ENCODE measurements around the gene MRPL18. TPM values are rescaled to one million over a fixed set of nuclear protein-coding genes. Genes with fewer than 3 reads are reported as not detected.

The MRPL18 gene
- total RNA-seq, 1 experiment from 2014 or later, result 71.1 TPM

DNA sequence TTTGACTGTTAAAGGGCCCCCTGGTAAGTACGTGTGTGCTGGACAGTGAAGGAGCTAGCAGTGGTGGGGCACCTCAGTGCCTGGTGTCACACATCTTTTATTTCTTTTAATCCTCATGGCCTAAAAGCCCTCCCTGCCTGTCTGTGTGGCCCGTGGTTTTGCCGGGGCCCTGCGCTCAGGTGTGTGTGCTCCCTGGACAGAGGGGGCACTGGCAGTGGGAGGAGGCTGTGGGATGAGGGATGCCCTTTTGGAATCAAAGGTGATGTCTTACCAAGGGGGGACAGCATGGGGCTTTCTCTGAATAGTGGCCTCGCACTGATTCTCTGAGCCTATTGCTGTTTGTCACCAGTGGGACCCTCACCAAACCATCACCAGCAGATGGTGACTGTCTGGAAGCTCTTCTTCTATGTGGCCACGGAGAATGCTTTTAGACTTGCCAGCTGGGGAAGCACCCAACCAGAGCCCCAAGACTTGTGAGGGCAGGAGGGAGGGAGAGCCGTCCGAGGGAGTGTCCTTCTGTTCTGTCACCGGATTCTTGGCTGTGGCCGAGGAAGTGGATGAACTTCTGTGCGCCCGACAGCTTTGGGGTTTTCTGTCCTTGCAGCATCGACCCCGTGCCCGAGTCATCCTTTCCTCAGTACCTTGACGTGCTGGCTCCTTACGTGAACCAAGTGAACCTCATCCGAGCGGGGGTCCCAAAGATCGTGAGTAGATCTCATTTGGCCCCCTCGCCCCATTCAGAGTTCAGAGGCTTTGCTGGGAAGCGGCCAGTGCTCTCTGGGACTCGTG, 27.9 kb downstream of the MRPL18 start:
- no peak overlapping the region for H3K27ac Mint-ChIP-seq (ENCODE audit: unreplicated experiment)
- CTCF ChIA-PET, result no interaction called here

DNA sequence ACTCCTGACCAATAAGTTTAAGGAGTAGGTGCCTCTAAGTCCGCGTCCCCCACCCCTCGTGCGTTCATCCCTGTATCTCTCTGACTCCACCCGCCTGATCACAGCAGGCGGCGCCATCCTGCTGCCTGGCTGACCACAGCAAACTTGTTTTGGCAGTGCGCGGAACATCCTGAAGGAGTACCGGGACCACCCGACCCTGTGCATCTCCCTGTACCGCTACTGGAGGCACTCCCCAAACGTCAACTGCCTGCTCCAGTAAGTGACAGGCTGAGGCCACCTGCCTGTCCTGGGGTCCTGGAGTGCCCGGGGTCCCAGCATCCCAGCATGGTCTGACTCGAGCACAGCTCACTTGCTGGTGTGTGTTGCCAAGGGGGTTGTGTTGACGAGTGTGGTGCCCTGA, 28.8 kb downstream of the MRPL18 start:
- no peaks in the 10 kb centered on the region for H3K9me3 ChIP-seq
- Mint-ChIP-seq H3K9me3 (ENCODE audit: unreplicated experiment) (no peaks in the 10 kb centered on the region), H3K4me3 (ENCODE audit: unreplicated experiment) (no peak overlapping the region), H3K27ac (ENCODE audit: unreplicated experiment) (no peak overlapping the region), H3K4me1 (ENCODE audit: low read depth, unreplicated experiment) (no peaks in the 10 kb centered on the region), H3K36me3 (ENCODE audit: insufficient read depth, unreplicated experiment) (no peaks in the 10 kb centered on the region), H3K27me3 (ENCODE audit: insufficient read depth, unreplicated experiment) (no peaks in the 10 kb centered on the region)
- no TSS peak for BruUV-seq (replicated peaks)
- intact Hi-C loops (cut with micrococcal nuclease; ENCODE audit: unreplicated experiment), result no loop called here
- ChIA-PET CTCF (no interaction called here), POLR2A (no interaction called here)
- H3K27me3 ChIP-seq (replicated peaks; ENCODE audit: control insufficient read depth, insufficient read depth, low read length), result no peaks in the 10 kb centered on the region
- H3K4me3 ChIP-seq (ENCODE audit: low read depth, low read length), result no peak overlapping the region
- H3K36me3 ChIP-seq (ENCODE audit: control insufficient read depth, insufficient read depth, low read length), result no peaks in the 10 kb centered on the region
- no peak for TF ChIP-seq CTCF (IDR thresholded peaks at IDR 0.05; ENCODE audit: insufficient read depth in 1 of 2, low read depth in 1 of 2, low read length in 1 of 2, severe bottlenecking in 1 of 2, unreplicated experiment in 1 of 2)
- DNase-seq, result no peak
- no peaks in the 10 kb centered on the region for H3K4me1 ChIP-seq

More for the DNA sequence above, 27.9 kb downstream of the MRPL18 start:
- no TSS peak for BruUV-seq (replicated peaks)
- no peak for DNase-seq
- no peaks in the 10 kb centered on the region for H3K4me1 ChIP-seq
- no peaks in the 10 kb centered on the region for H3K9me3 ChIP-seq
- H3K4me3 ChIP-seq (ENCODE audit: low read depth, low read length), result no peak overlapping the region
- POLR2A ChIA-PET, result no interaction called here
- no peaks in the 10 kb centered on the region for H3K36me3 Mint-ChIP-seq (ENCODE audit: insufficient read depth, unreplicated experiment)
- no peaks in the 10 kb centered on the region for H3K36me3 ChIP-seq (ENCODE audit: control insufficient read depth, insufficient read depth, low read length)
- H3K4me3 Mint-ChIP-seq (ENCODE audit: unreplicated experiment), result no peak overlapping the region
- no peaks in the 10 kb centered on the region for H3K4me1 Mint-ChIP-seq (ENCODE audit: low read depth, unreplicated experiment)
- no peak for TF ChIP-seq CTCF (IDR thresholded peaks at IDR 0.05; ENCODE audit: insufficient read depth in 1 of 2, low read depth in 1 of 2, low read length in 1 of 2, severe bottlenecking in 1 of 2, unreplicated experiment in 1 of 2)
- intact Hi-C loops (cut with micrococcal nuclease; ENCODE audit: unreplicated experiment), result no loop called here
- H3K27me3 Mint-ChIP-seq (ENCODE audit: insufficient read depth, unreplicated experiment), result no peaks in the 10 kb centered on the region
- H3K27me3 ChIP-seq (replicated peaks; ENCODE audit: control insufficient read depth, insufficient read depth, low read length), result no peaks in the 10 kb centered on the region
- H3K9me3 Mint-ChIP-seq (ENCODE audit: unreplicated experiment), result no peaks in the 10 kb centered on the region

DNA sequence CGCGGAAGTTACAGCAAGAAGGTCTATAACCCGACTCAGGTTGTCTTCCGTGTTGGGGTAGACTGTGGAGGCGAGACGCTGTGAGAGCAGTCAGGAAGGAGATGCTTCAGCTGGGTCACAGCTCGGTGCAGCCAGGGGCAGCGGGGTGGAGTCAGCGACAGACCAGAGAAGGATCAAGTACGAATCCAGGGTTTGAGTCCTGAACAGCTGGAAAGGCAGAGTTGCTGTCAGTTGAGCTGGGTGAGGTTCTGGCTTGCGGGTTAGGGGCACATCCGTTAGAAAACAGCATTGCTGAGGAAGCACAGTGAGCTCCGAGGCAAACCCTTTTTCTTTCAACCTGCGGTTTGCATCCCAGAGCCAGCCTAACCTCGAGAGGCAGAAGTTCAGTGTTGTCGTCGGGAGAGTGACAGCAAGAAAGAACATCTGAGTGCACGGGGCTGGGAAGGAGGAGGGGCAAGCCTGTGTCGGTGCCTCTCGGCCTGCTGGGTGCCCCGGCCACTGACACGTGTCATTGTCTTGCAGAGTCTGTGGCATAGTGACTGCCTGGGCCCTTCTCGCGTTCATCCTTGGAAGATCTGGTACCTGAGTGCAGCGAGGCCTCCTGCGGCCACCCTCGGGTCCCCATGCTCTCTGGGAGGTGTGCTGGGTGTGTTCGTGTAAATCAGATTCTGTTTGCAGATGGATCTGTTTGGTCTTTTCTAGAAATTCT, 29.8 kb downstream of the MRPL18 start:
- Mint-ChIP-seq H3K36me3 (ENCODE audit: insufficient read depth, unreplicated experiment) (no peaks in the 10 kb centered on the region), H3K27ac (ENCODE audit: unreplicated experiment) (no peak overlapping the region), H3K4me3 (ENCODE audit: unreplicated experiment) (no peak overlapping the region), H3K4me1 (ENCODE audit: low read depth, unreplicated experiment) (no peaks in the 10 kb centered on the region), H3K27me3 (ENCODE audit: insufficient read depth, unreplicated experiment) (no peaks in the 10 kb centered on the region), H3K9me3 (ENCODE audit: unreplicated experiment) (no peaks in the 10 kb centered on the region)
- no peak for TF ChIP-seq CTCF (IDR thresholded peaks at IDR 0.05; ENCODE audit: insufficient read depth in 1 of 2, low read depth in 1 of 2, low read length in 1 of 2, severe bottlenecking in 1 of 2, unreplicated experiment in 1 of 2)
- Histone ChIP-seq H3K4me1 (no peaks in the 10 kb centered on the region), H3K27me3 (replicated peaks; ENCODE audit: control insufficient read depth, insufficient read depth, low read length) (no peaks in the 10 kb centered on the region), H3K4me3 (ENCODE audit: low read depth, low read length) (no peak overlapping the region), H3K36me3 (ENCODE audit: control insufficient read depth, insufficient read depth, low read length) (no peaks in the 10 kb centered on the region), H3K9me3 (no peaks in the 10 kb centered on the region)
- ChIA-PET CTCF (no interaction called here), POLR2A (no interaction called here)
- no peak for DNase-seq
- no TSS peak for BruUV-seq (replicated peaks)
- intact Hi-C loops (cut with micrococcal nuclease; ENCODE audit: unreplicated experiment), result no loop called here
